Ramos (cell line): Measurements from ENCODE around the gene CSRP1.

ENCODE experiments used
- in situ Hi-C: fragments of 300-500 bp; cut with MboI; formaldehyde crosslinking; loops from one replicate; pipeline ENCODE4 v1.14.3; 2022; ENCODE audit warnings: low sequenced_read_pairs; ENCODE audit not compliant: unreplicated experiment

CSRP1 gene

GRCh38 chr1:201461645-201462441, 45.1 kb downstream of the CSRP1 start:
- in situ Hi-C loops: no loop called here

- in situ Hi-C loops: no loop called here
Observed at GRCh38 chr1:201460814-201461644, 45.9 kb downstream of the CSRP1 start.

DNA sequence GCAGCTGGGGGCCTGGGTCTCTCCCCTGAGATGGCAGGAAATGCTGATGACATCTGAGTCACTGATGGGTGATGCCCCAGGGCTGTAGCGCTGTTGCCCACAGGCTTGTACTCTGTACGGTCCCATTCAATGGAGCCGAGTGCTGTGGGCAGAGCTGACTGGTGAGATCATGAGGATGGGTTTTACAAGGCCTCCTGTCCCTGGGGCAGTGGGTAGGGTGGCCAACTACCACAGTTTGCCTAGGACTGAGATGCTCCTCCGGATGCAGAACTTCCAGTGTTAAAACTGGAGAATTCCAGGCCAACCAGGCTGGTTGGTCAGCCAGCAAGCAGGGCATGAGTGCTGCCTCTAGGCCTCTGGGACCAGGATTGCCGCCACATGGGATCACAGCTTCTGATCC, 47.1 kb downstream of the CSRP1 start:
- in situ Hi-C loops: no loop called here

GRCh38 chr1:201459052-201459451, 47.9 kb downstream of the CSRP1 start:
- in situ Hi-C loops: no loop called here

- in situ Hi-C loops: no loop called here
Observed at GRCh38 chr1:201457508-201457960, 49.4 kb downstream of the CSRP1 start.

DNA sequence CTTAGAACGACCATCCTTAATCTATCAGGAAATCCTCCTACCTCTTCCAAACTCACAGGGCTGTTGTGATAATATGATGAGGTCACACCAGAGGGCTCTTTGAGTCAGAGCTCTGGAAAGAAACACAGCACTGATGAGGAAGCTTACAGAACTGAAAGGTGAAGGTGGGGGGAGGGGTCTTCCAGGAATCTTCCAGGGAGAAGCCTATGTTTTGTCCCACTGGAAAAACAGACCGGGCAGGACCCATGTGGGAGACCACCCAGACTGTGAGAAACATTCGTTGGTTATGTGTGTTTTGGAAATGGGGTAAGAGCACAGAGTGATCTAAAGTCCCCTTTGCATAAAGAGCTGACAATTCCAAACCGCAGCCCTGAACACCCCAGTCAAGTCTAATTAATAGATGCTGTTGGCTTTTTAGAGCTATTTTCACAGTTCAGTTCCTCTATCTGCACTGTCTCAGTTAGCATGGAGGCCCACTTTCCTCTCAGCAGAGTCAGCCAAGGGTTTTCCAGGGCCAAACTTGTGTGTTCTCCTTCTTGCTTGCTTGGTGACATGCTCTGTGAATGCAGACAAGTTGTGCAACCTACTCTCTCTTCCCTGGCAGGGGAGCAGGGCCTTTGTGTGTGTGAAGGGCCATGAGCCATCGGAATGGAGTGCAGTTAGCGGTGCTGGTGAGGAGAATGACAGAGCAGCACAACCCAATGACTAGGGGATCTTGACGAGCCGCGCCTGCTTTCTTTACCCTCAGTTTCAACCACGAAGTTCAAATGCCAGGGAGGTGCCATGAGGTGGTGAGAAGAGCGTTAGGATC, 50.2 kb downstream of the CSRP1 start:
- in situ Hi-C loops: no loop called here

- in situ Hi-C loops: no loop called here
Observed at GRCh38 chr1:201455098-201455497, 51.8 kb downstream of the CSRP1 start.

GRCh38 chr1:201454608-201455007, 52.3 kb downstream of the CSRP1 start:
- in situ Hi-C loops: no loop called here

GRCh38 chr1:201452866-201453265, 54.1 kb downstream of the CSRP1 start:
- in situ Hi-C loops: no loop called here

- in situ Hi-C loops: no loop called here
Observed at GRCh38 chr1:201450721-201451291, 56.1 kb downstream of the CSRP1 start.

DNA sequence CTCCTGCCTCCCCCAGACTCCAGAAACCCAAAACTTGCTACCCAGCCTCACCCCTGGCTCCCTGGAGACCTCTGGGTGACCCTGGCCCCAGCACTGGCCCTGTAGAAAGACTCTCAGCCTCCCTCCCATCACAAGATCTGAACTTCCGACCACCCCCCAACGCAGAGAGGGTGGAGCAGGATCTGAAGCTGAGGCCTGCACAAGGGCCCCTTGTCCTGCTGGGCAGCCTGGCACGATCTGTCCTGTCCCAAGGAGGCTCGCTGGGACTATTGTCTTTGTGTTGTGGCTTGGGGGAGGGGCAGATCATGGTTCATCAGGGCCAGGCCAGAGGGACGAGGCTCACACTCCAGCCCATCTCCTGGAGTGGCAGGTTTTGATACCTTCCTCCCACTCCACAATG, 57.9 kb downstream of the CSRP1 start:
- in situ Hi-C loops: no loop called here

GRCh38 chr1:201447903-201448871, 58.7 kb downstream of the CSRP1 start:
- in situ Hi-C loops: no loop called here

- in situ Hi-C loops: no loop called here
Observed at GRCh38 chr1:201445310-201445709, 61.6 kb downstream of the CSRP1 start.

DNA sequence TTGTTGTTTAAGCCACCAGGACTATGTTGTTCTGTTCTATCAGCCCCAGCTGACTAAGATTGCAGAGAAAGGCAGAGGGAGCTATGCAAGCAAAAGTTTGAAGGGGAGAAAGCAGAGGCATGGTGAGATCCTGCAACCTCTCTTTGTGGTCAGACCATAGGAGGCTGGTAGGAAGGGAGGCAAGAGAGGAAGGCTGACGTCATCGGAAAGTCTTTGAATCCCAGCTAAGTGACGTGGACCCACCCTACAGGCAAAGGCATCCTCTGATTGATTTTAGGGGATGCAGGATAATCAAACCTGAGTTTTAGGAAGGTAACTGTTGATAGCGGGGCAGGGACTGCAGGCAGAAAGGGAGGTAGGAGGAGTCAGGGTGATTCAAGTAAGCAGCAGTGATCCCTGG, 62.1 kb downstream of the CSRP1 start:
- in situ Hi-C loops: no loop called here

DNA sequence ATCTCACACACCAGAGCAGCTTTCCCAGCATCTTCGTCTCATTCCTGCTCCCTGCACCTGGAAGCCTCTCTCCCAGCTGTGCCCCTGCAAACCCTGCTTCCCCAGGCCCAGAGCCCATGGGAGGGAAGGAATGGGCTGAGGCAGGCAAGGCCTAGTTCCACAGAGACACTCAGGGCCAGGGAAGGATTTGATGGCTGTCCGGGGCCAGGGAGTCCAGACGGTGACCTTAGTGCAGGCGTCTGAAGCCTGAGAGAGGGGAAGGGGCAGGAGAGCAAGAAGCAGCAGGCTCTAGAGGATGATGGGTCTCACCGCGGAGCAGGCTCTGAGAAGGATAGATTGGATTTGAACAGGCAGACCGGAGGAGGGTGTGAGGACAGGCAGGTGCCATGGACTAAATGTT, 63.2 kb downstream of the CSRP1 start:
- in situ Hi-C loops: no loop called here

- in situ Hi-C loops: no loop called here
Observed at GRCh38 chr1:201436969-201437368, 70.0 kb downstream of the CSRP1 start.

- in situ Hi-C loops: no loop called here
Observed at GRCh38 chr1:201436393-201436792, 70.5 kb downstream of the CSRP1 start.

GRCh38 chr1:201434266-201434665, 72.7 kb downstream of the CSRP1 start:
- in situ Hi-C loops: no loop called here

GRCh38 chr1:201433609-201434008, 73.3 kb downstream of the CSRP1 start:
- in situ Hi-C loops: no loop called here
